HG03439 (cell line): Measurements from ENCODE around the gene SEPTIN5.
"Not testable (repeated sequence)": the region's sequence is repeated elsewhere in the genome, so short reads cannot be mapped to it uniquely, and the experiment has no call there.

ENCODE experiments used
- ATAC-seq: cut with Tn5 transposase; IDR thresholded peaks from one replicate; pipeline ENCODE4 v1.9.1; 2021; ENCODE audit warnings: mild to moderate bottlenecking, moderate library complexity; ENCODE audit not compliant: unreplicated experiment

Gene SEPTIN5

GRCh38 chr22:19680287-19680881 is 33.9 kb upstream of the SEPTIN5 start:
- ATAC-seq, result no peak

- no peak for ATAC-seq
These were observed 33.1 kb upstream of the SEPTIN5 start for GRCh38 chr22:19680911-19681862.

- ATAC-seq, result no peak
These were observed 32.4 kb upstream of the SEPTIN5 start for GRCh38 chr22:19681863-19682245.

- ATAC-seq, result no peak
These were observed 27.4 kb upstream of the SEPTIN5 start for GRCh38 chr22:19686946-19687345.

GRCh38 chr22:19687561-19688300 is 26.6 kb upstream of the SEPTIN5 start:
- no peak for ATAC-seq

- ATAC-seq, result no peak
These were observed 25.7 kb upstream of the SEPTIN5 start for GRCh38 chr22:19688301-19689290.

GRCh38 chr22:19689408-19689807 is 24.9 kb upstream of the SEPTIN5 start:
- no peak for ATAC-seq

GRCh38 chr22:19691007-19691720 is 23.1 kb upstream of the SEPTIN5 start:
- no peak for ATAC-seq

GRCh38 chr22:19691721-19692341 is 22.5 kb upstream of the SEPTIN5 start:
- ATAC-seq, result no peak

- ATAC-seq, result no peak
These were observed 20.7 kb upstream of the SEPTIN5 start for GRCh38 chr22:19693581-19693980.

GRCh38 chr22:19693981-19694670 is 20.2 kb upstream of the SEPTIN5 start:
- no peak for ATAC-seq

GRCh38 chr22:19694696-19695095 is 19.6 kb upstream of the SEPTIN5 start:
- ATAC-seq, result no peak

- no peak for ATAC-seq
These were observed 17.6 kb upstream of the SEPTIN5 start for GRCh38 chr22:19696504-19697276.

- ATAC-seq, result not testable (repeated sequence)
These were observed 16.4 kb upstream of the SEPTIN5 start for GRCh38 chr22:19697871-19698270.

- no peak for ATAC-seq
These were observed 13.4 kb upstream of the SEPTIN5 start for GRCh38 chr22:19700790-19701419.

- no peak for ATAC-seq
These were observed 12.7 kb upstream of the SEPTIN5 start for GRCh38 chr22:19701420-19702145.

- ATAC-seq, result no peak
These were observed 10.4 kb upstream of the SEPTIN5 start for GRCh38 chr22:19703869-19704268.
